ENCODE results near the gene DGKG. TPM values are rescaled to one million over a fixed set of nuclear protein-coding genes. Genes with fewer than 3 reads are reported as not detected.

DGKG gene
- total and polyA plus RNA-seq, 7 donors, result 3.6 to 12.1 (median 8.0) TPM

GRCh38 chr3:186368176-186368575 lies 6.1 kb upstream of the DGKG start:
- Histone ChIP-seq H3K27ac (no peak overlapping the region), H3K9me3 (no peaks in the 10 kb centered on the region), H3K27me3 (ENCODE audit: insufficient read depth in 3 of 3, low read length in 2 of 3) (peaks cover 0 to 32% (median 7%) of the 10 kb centered on the region in 3 donors), H3K36me3 (ENCODE audit: insufficient read depth in 1 of 2, low read depth in 1 of 2) (no peaks in the 10 kb centered on the region), H3K4me1 (no peaks in the 10 kb centered on the region), H3K4me3 (no peak overlapping the region)
- no peak for TF ChIP-seq CTCF (IDR thresholded peaks at IDR 0.05)
- DNase-seq (no peak), ATAC-seq (no peak)
- 47 to 48% (median 48%) methylated on average over 3 of the region's 3 CpGs for WGBS, 3 donors
- intact Hi-C loops (cut with DNase I), result no loop called here

- TF ChIP-seq CTCF (IDR thresholded peaks at IDR 0.05), result no peak
- Histone ChIP-seq H3K36me3 (ENCODE audit: insufficient read depth in 1 of 2, low read depth in 1 of 2) (no peaks in the 10 kb centered on the region), H3K9me3 (no peaks in the 10 kb centered on the region), H3K4me3 (no peak overlapping the region), H3K27me3 (ENCODE audit: insufficient read depth in 3 of 3, low read length in 2 of 3) (peaks cover 0 to 38% (median 9%) of the 10 kb centered on the region in 3 donors), H3K27ac (no peak overlapping the region), H3K4me1 (peaks cover under 1% of the 10 kb centered on the region)
- WGBS, 3 donors, result 73 to 83% (median 82%) methylated on average over 8 of the region's 8 CpGs
- no peak for ATAC-seq
- DNase-seq, result no peak
- intact Hi-C loops (cut with DNase I), result no loop called here
Measured at GRCh38 chr3:186367631-186368030, 5.6 kb upstream of the DGKG start.

GRCh38 chr3:186366206-186366605 lies 4.2 kb upstream of the DGKG start:
- ATAC-seq (no peak), DNase-seq (no peak)
- no peak overlapping the region for H3K27ac ChIP-seq
- H3K4me1 ChIP-seq, result peaks cover 15% of the 10 kb centered on the region
- intact Hi-C loops (cut with DNase I), result no loop called here
- no peaks in the 10 kb centered on the region for H3K36me3 ChIP-seq (ENCODE audit: insufficient read depth in 1 of 2, low read depth in 1 of 2)
- TF ChIP-seq CTCF (IDR thresholded peaks at IDR 0.05), result no peak
- no peak overlapping the region for H3K4me3 ChIP-seq
- H3K9me3 ChIP-seq, result no peaks in the 10 kb centered on the region
- peaks cover 0 to 52% (median 14%) of the 10 kb centered on the region in 3 donors for H3K27me3 ChIP-seq (ENCODE audit: insufficient read depth in 3 of 3, low read length in 2 of 3)
- 85 to 88% (median 88%) methylated on average over 1 of the region's 1 CpG for WGBS, 3 donors

- peaks cover 0 to 60% (median 18%) of the 10 kb centered on the region in 3 donors for H3K27me3 ChIP-seq (ENCODE audit: insufficient read depth in 3 of 3, low read length in 2 of 3)
- TF ChIP-seq CTCF (IDR thresholded peaks at IDR 0.05), result no peak
- DNase-seq, result no peak
- H3K27ac ChIP-seq, result no peak overlapping the region
- no peaks in the 10 kb centered on the region for H3K36me3 ChIP-seq (ENCODE audit: insufficient read depth in 1 of 2, low read depth in 1 of 2)
- H3K4me1 ChIP-seq, result peaks cover 19% of the 10 kb centered on the region
- no peak for ATAC-seq
- 55 to 76% (median 59%) methylated on average over 11 of the region's 11 CpGs for WGBS, 3 donors
- intact Hi-C loops (cut with DNase I), result no loop called here
- H3K4me3 ChIP-seq, result no peak overlapping the region
- no peaks in the 10 kb centered on the region for H3K9me3 ChIP-seq
Measured at GRCh38 chr3:186365202-186365974, 3.4 kb upstream of the DGKG start.

Measured in psoas muscle (tissue), 8 donors.